ENCODE measurements around the gene ACKR3. TPM values are rescaled to one million over a fixed set of nuclear protein-coding genes. Genes with fewer than 3 reads are reported as not detected.

Gene ACKR3
- total RNA-seq, 1 donor from 2014 or later, result 75.6 TPM

DNA sequence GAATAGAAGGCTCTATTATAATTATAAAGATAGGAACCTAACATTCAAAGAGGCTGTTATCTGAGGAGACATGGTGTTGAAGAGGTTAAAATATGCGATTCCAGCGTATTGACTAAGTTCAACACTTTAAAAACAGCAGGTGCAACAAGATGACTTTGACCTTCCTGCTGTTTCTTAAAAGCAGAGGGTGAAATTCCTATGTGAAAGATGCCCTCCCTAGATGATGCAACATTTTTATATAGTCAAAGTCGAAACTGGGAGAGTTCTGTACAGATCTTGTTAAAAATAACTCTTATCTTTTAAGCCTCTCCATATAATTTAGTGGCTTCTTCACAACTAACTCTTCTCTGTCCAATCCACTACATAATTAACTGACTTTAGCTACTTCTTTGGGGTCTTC, 4.4 kb upstream of the ACKR3 start:
- Histone ChIP-seq H3K4me3 (no peak overlapping the region), H3K9me3 (no peaks in the 10 kb centered on the region), H3K27ac (no peak overlapping the region), H3K4me1 (peaks cover 0 to 10% of the 10 kb centered on the region in 2 donors), H3K36me3 (no peaks in the 10 kb centered on the region), H3K27me3 (no peaks in the 10 kb centered on the region)
- TF ChIP-seq CTCF (IDR thresholded peaks at IDR 0.05), result no peak
- no peak for DNase-seq (ENCODE audit: low spot score in 2 of 2)
- intact Hi-C loops (cut with DNase I), result loop anchor here (5.0 kb wide), 1 partner anchor 122 kb away; no protein-coding TSS in a partner anchor

DNA sequence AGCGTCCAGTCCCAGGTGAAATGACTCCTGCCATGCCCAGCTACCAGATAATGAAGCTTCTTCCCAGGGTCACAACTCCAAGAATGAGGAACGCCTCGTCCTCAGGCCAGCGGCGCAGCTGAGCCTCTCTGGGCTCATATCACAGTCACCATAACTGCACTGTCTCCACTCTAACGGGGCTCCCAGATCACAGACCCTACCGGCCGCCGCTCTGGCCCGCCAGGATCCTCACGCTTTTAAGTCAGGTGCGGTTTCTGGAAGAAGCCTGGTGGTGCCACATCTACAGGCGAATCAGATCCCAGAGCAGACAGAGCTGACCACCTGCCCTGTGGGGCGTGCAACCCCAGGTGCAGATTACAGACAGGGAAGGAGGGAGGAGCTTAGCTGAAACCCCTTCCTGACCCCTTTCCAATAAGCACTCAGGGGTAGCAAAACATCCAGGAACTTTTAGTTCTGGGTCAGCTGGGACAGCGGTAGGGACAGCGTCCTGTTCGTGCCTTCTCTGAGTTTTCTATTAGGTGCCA, 3.7 kb upstream of the ACKR3 start:
- peak overlapping the region in 1 of 2 donors; percentile 94 for H3K27ac ChIP-seq

DNA sequence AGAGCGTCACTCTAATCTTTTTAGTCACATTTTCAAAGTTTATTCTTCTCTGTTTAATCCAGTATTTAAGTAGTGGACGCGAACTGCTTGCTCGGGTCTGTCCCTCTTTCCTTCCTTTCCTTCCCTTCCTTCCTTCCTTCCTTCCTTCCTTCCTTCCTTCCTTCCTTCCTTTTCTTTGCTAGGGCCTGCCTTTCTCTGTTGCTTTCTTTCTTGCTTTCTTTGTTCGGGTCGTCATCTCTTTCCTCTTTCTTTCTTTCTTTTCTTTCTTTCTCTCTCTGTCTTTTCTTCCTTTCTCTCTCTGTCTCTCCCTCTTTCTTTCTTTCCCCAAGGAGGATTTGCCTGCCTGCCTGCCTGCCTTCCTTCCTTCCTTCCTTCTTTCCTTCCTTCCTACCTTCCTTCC, 3.0 kb upstream of the ACKR3 start:
- Histone ChIP-seq H3K27ac (peak overlapping the region; percentile 94 to 97), H3K9me3 (no peaks in the 10 kb centered on the region), H3K4me3 (peak overlapping the region in 1 of 2 donors; percentile 74), H3K36me3 (no peaks in the 10 kb centered on the region), H3K27me3 (no peaks in the 10 kb centered on the region), H3K4me1 (peaks cover 0 to 15% of the 10 kb centered on the region in 2 donors)
- intact Hi-C loops (cut with DNase I), result loop anchor here (5.0 kb wide), 1 partner anchor 121 kb away; no protein-coding TSS in a partner anchor
- no peak for TF ChIP-seq CTCF (IDR thresholded peaks at IDR 0.05)
- no peak for DNase-seq (ENCODE audit: low spot score in 2 of 2)

More for the DNA sequence above, 3.7 kb upstream of the ACKR3 start:
- H3K36me3 ChIP-seq, result no peaks in the 10 kb centered on the region
- H3K9me3 ChIP-seq, result no peaks in the 10 kb centered on the region
- peaks cover 0 to 11% of the 10 kb centered on the region in 2 donors for H3K4me1 ChIP-seq
- TF ChIP-seq CTCF (IDR thresholded peaks at IDR 0.05), result no peak
- peak in 1 of 2 donors; percentile 60 for DNase-seq (ENCODE audit: low spot score in 2 of 2)
- H3K4me3 ChIP-seq, result no peak overlapping the region
- no peaks in the 10 kb centered on the region for H3K27me3 ChIP-seq
- intact Hi-C loops (cut with DNase I), result loop anchor here (5.0 kb wide), 1 partner anchor 121 kb away; no protein-coding TSS in a partner anchor

- no peaks in the 10 kb centered on the region for H3K9me3 ChIP-seq
- DNase-seq (ENCODE audit: low spot score in 2 of 2), result peak in 1 of 2 donors; percentile 78
- peak overlapping the region; percentile 94 to 97 for H3K27ac ChIP-seq
- H3K4me3 ChIP-seq, result peak overlapping the region; percentile 72 to 74
- H3K4me1 ChIP-seq, result peaks cover 0 to 24% of the 10 kb centered on the region in 2 donors
- intact Hi-C loops (cut with DNase I), result loop anchor here (2.0 to 5.0 kb wide), 5 partner anchors 75 to 459 kb away; no protein-coding TSS in a partner anchor
- TF ChIP-seq CTCF (IDR thresholded peaks at IDR 0.05), result peak in 1 of 3 experiments; percentile 34
- no peaks in the 10 kb centered on the region for H3K36me3 ChIP-seq
- no peaks in the 10 kb centered on the region for H3K27me3 ChIP-seq
Measured at GRCh38 chr2:236568068-236568921, 1.3 kb upstream of the ACKR3 start.

GRCh38 chr2:236568922-236569572, 578 bp upstream of the ACKR3 start:
- peaks cover 4 to 31% of the 10 kb centered on the region in 2 donors for H3K4me1 ChIP-seq
- intact Hi-C loops (cut with DNase I), result loop anchor here (1.0 to 5.0 kb wide), 6 partner anchors 56 to 458 kb away; no protein-coding TSS in a partner anchor
- H3K27ac ChIP-seq, result peak overlapping the region; percentile 94 to 97

More at GRCh38 chr2:236568922-236569572, 578 bp upstream of the ACKR3 start:
- H3K27me3 ChIP-seq, result no peaks in the 10 kb centered on the region
- no peaks in the 10 kb centered on the region for H3K36me3 ChIP-seq
- H3K9me3 ChIP-seq, result no peaks in the 10 kb centered on the region
- peak overlapping the region; percentile 72 to 74 for H3K4me3 ChIP-seq
- no peak for TF ChIP-seq CTCF (IDR thresholded peaks at IDR 0.05)
- DNase-seq (ENCODE audit: low spot score in 2 of 2), result no peak

Data from ascending aorta (tissue), 2 donors.